HG03039 (cell line): ENCODE measurements around the gene ELFN1.

Experiments used
- ATAC-seq: cut with Tn5 transposase; IDR thresholded peaks from one replicate; pipeline ENCODE4 v1.9.1; 2021; ENCODE audit warnings: mild to moderate bottlenecking, moderate library complexity; ENCODE audit not compliant: unreplicated experiment

ELFN1 gene

DNA sequence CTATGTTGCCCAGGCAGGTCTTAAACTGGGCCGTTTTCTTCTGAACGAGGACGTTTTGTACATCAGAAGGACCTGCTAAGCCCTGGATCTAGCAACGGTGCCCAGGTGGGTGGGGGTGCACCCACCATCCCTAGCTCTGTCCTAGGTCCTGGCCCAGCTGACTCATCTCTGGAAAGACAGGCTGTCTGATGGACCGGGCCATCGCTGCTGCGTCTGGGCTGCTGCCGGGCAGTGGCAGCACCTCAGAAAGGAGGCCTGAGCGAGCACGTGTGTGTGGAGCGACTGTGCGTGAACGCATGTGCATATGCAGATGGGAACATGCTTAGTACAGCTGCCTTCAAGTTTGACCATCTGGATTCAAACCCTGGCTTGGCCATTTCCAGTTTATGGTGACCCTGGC, 7.3 kb upstream of the ELFN1 start:
- no peak for ATAC-seq

DNA sequence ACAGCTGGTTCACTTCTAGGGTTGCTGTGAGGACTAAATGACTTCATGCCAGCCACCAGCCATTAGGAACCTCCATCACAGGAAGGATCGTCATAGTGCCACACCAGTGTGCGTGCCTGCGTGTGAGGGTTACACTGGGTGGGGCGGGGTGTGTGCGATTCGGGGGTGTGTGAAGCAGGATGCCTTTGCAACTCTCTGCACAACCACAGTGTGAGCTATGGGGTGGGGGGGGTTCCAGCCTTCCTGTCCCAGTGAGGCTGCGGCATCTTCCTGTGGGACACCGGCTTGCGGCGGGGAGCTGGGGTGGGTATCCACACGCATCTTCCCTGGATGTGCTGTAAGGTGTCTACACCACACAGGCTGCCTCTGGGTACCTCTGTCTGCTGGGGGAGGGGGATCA, 6.9 kb upstream of the ELFN1 start:
- ATAC-seq: no peak

DNA sequence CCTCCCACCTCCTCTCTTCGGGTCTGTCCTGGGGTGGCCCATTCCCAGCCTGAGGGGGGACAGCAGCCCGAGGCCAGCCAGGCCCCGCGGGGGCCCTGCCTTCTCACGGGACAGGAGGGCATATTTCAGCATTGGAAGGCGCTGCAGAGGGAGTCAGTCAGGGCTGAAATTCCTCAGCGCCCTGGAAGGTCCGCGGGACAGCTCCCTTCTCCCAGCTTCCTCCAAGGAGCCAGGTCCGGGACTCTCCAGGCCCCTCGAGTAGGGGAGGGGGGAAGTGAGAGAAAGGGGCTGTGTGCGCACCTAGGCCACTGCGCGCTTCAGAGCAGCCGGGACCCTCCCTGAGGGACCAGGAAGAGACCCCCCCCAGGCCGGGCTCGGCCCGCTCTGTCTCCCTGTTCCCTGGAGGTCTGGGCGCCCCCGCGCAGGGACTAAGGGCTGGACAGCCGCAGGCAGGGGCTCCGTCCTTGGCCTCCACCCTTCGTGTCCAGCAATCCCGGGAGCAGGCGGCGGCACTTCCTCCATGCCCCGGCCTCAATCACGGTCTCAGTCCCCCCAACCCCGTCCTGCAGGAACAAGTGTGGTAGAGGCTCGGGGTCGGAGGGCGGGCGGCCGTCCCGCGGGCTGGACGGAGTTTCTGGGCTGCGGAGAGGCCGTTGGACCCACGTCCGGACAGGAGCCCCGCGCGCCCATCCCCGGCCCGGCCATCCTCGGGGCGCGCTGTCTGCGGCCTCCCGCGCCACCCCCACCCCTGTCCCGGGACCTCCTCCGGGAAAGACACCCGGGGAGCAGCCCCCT, 6.0 kb upstream of the ELFN1 start:
- ATAC-seq: no peak

DNA sequence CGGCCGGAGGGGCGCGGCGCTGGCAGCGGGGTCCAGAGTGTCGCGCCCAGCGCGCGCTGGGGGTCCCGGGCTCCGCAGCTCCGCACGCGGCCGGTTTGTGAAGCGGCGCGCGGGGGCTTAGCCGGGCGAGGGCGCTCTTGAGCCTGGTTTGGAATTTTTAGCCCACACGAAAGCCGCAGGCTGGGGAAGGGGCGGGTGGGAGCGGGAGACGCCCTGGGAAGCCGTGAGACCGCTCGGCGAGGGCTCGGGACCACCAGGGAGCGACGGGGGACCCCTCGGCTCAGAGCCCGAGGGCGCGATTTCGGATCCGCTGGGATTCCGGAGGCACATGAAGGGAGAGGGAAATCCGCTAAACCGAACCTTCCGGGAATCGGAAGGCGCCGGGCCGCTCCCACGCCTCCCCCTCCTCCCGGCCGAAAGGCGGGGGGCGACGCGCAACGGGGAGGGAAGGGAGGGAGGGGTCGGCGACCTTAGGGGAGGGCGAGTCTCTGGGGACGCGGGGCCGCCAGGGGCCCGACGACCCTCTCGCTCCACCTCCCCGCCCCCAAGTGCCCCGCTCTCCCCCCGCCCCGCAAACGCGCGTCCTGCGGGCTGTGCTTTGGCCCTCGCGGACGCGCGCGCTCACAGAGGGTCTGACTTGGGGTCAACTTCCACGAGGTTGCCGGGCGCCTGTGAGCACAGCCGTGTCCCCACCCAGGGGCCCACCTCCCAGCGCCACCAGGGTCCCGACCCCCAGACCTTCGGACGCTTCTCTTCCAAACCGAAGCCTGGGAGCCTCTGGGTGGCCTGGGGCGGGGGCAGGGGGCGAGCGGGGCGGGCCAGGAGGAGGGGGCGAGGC, 5.1 kb upstream of the ELFN1 start:
- no peak for ATAC-seq

DNA sequence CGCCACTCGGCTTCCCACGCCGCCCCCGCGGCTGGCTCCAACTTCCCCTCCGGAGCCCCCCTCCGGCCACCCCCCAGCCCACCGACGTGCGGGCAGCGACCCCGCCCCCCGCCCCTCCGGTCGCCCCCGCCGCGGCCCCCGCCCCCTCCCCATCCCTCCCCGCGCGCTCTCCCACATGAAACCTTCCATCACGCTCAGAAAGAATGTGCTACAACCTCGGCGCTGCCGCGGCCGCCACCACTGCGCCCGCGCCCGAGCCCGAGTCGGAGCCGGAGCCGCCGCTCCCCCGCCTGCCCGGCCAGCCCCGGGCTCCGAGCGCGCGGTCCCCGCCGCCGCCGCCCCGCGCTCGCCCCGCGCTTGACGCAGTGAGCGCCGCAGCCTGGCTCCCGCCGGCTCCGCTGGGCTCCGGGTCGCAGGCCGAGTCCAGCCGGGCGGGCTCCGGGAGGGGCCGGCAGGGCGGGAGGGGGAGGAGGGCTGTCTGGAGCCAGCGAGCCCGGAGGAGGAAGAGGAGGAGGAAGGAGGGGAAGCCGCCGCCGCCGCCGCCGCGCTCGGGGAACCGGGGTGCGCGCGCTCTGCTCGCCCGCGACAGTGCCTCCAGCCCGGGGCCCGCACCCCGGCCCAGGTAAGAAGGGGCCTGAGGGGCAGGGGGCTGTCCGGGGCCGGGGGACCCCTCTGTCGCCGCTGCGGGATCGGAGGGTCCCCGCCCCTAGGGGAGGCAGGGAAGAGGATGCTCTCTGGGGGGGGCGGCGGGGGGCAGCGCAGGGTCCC, 4.3 kb upstream of the ELFN1 start:
- no peak for ATAC-seq

DNA sequence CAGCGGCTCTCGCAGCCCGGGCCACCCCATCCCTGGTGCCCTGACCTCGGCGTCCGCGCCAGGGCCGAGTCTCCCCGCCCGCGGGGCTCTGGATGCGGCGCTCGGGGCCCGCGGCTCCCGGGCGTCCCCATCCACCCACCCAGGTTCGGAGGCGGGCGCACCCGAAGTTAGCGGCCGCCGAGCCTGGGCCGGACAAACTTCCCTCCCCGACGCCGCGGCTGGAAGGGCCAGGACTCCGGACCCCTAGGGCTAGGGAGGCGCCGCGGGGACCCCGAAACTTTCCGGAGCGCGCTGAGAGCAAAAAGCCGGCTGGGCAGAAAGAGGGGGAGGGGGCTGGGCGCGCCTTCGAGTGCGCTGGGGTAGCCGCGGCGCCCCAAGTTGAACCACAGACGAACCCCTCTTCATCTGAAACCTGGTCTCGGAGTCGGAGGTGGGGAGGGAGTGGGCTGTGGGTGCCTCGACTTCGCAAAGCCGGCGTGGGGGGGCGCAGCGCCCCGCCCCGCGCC, 3.7 kb upstream of the ELFN1 start:
- ATAC-seq: no peak

DNA sequence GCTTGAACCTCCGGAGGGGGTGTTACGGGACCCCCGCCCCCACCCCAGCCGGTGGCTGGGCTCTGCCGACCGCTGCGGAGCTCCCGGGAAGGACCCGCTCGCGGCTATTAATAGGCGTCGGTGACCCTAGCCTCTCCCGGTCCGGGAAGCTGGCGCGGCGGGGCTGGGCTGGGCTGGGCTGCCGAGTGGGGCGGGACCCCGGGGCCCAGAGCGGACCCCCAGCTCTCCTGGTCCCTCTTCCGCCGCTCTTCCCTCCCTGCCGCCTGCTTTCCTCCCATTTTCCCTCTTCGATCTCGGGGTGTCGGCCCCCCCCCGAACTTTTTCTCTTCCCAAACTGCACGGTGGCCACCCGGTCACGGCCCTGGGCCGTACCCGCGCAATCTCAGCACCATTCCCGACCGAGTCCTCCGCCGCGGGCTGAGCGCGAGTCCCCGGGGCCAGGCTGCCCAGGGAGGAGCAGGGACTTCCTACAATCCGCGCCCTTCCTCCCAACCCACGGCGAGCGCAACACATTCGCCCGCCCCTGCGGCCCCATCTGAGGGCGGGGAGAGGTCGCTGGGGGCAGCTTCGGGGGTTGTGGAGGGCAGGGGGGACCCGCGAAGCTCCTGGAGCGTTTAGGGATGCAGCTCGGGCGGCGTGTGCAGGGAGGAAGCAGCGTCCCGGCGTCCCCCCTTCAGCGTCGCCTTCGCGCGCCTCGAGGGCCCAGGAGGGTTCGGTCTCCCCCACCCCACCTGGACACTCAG, 3.1 kb upstream of the ELFN1 start:
- no peak for ATAC-seq

DNA sequence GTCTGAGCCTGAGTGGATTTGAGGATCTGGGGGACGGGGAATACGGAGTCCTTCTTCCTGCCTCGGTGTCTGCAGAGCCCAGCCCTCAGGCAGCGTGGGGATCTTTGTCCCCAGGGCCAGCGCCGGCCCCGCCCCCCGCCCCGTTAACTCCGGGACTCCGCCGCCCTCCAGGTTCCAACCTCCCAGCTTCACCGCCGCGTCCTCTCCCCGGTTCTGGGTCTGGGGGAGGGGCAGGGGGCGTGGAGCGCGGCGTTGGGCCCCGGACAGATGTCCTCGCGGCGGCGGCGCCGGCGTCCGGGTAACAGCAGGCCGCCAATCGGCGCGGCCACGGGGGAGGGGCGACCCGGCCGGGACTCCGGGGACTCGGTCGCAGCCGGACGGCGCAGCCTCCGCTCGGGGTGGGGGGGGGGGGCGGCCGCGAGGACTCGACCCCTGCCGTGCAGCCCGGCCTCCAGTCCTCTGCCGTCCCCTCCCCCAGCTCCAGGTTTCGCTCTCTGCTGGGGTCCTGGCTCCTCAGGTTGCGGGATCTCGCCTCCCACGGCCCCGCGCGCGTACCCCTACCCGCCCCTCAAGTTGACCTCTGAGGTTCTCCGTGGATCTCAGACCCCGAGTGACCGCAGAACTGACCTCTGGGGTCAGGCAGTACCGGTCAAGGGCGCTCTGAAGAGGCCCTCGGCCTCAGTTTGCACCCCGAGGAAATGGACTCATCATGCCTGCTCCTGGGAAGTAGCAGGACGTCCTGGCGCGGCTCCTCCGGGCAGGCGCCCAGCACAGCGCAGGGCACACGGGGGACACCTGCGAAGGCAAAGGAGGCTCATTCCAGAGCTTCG, 2.3 kb upstream of the ELFN1 start:
- ATAC-seq: no peak

DNA sequence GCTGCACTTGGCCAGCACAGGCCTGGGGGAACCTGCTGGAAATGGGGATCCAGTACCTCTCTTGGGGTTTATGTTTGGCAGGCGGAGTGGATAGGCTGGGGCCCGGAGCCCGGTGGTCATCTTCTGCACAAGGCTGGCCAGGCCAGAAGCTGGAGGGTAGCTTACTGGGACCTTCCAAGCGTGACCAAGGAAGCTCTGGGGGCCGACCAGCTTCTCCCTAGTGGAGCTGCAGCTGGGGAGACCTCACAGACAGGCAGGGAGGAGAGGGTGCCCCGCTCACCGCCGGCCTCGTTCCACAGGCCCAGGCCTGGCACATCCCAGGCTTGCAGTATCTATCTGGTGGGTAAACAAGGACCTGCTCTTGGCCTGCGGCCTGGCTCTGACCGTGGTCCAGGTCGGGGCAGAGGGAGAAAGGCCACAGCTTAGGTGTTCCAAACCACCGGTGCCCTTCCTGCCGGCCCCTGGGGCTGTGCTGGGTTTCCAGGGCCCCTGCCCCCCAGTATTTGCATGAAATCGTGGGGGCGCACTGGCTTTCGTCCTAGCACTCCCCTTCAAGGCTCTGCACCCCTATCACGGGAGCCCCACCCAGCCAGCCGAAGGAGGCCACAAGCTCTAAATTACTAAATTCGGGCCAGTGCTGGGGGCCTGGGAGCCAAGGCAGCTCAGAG, 1.5 kb upstream of the ELFN1 start:
- ATAC-seq: no peak

DNA sequence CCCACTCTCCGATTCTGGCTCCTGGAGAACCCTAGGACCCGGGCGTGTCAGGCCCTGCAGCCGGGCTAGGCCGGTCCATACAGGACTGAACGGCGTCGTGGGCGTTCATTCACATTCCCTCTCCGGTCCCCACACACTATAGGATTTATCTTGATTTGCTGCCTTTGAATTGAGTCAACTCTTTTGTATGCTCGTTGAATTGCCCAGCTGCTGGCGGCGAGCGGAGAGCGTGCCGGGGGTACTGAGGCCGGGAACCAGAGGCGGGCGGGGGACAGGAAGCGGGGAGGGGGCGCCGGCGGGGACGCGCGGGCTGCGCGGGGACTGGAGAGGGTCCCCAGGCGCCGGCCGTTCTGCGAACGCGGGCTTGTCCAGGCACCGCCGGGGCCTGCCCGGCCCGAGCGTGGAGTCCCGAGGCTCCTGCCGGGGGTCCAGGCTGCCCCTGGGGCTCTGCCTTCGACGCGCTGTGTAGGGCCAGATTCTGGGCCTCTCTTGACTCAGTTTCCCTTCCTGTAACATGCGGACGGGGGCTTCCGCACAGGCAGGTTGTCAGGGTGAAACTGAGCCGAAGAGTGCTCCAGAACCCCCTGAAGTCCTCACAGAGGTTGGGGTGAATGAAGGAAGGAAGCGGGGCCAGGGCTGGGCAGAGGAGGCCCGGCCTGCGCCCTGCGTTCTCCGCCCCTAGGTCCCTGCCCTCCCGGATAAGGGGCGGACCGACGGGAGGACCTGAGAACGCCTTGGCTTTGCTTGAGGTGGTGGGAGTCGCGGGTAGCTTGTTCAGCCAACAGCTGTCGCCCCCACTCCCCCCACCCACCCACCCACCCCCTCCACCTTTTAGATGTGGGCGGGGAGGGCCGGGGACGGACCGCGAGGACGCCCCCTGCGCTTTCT, 769 bp upstream of the ELFN1 start:
- no peak for ATAC-seq

DNA sequence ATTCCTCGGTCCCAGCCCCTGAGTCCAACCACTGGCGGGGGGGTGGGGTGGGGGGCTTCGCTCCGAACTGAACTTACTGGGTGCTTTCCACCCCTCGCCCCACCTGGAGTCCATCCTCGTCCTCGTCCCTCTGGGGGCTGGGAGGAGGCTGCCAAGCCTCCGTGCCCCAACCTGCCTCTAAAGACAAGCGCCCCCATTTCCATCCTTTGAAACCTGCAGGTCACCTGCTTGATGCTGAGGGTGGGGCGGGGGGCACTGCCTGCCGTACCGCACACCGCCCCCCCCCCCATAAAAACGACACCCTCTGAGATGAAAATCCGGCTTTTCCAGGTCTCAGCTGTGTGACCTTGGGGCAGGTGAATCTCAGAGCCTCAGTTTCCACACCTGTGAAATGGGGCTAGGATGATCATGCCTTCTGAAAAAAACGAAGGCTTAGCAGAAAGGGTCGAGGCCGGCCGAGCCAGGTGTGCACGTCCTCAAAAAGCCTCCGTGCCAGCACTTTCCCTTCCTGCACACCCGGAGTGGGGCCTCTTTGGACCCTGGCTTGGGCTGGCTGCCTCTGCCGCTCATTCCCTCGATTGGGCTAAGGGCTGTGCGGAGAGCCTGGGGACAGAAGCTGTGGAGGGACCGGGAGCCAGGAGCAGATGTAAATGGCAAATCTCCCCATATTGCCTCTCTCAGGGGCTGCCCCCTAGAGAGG, 967 bp downstream of the ELFN1 start:
- no peak for ATAC-seq

DNA sequence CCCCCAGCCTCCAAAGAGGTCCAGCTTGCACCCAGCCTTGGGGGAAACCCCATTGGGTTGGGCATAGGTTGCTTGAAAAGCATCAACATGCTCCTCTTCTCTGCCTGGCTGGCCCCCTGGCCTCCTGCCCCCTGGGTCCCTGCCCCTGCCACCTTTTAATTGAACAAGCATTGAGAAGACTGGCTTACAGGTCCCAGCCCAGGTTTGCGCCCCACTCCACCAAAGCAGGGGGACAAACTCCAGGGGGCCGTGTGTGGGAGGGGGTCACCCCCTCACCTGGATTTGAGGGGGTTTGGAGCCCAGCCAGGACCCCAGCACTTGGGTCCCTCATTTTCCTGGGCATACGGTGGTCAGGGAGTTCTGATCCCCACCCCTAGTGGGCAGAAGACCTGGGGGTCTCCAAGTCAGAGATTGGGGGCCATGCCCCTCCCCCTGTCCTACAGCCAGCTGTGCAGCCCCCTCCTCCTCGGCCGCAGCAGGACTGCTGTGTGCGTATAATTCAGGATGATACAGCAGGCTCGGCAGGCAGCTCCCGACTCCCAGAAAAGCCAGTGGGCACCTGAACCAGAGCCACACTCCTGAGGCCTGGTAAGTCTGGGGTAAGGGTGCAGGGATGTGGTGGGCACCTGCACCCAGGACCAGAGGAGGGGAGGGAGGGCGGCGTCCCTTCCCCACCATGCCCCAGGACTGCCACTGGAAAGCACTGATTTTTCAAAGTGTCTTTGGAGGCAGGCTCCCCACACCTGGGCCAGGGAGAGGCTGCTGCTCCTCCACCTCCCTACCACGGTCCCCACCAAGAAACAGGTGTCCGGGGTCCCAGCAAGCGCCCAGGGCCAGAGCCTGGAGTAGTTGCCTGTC, 1.7 kb downstream of the ELFN1 start:
- ATAC-seq: no peak

DNA sequence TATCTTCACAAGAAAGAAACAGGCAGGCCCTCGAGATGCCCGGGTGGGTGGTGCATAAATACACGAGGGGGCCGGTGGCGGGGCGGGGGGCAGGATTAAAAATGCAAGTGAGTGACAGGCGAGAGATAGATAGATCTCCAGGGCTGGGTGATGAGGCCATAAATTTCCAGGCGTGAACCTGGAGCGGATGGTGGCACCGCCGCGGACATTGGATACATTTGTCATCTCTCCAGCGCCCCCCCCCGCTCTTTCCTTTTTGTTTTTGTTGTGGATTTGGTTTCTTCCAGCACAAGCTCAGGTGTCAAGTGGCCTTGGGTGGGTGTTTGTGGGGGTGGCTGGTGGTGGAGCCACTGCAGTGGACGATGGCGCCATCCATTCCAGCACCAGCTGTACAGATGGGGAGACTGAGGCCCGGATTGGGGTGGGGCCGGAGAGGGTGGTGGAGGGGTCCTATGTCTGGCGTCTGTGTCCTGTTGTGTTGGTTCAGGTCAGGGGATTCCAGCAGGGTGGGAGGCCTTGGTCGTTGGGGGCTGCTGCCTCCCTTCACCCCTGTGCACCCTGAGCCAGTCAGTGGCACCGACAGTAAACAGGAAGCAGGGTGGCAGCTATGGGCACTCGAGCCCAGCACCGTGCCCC, 2.9 kb downstream of the ELFN1 start:
- no peak for ATAC-seq

DNA sequence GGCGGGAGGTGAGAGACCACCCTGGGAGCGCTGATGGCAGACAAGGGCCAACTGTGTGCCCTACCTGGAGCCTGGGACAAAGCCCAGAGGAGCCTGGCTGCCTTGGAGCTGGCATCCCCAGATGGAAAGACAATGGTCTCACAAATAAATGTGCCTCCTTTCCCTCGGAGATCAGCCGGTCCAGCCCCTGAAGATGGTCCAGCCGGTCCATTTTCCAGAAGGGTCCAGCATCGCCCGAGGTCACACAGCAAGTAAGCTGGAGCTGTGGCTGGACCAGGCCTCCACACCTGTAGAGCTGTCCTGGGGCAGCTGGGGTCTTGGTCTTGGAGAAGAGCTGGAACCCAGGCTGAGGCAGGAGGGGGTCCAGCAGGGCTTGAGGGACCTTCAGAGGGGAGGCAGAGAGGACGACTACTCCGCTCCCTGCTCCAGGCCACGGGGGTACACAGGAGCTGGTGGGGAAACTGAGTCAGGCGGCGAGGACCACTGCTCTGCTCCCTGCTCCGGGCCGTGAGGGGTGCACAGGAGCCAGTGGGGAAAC, 3.6 kb downstream of the ELFN1 start:
- no peak for ATAC-seq

DNA sequence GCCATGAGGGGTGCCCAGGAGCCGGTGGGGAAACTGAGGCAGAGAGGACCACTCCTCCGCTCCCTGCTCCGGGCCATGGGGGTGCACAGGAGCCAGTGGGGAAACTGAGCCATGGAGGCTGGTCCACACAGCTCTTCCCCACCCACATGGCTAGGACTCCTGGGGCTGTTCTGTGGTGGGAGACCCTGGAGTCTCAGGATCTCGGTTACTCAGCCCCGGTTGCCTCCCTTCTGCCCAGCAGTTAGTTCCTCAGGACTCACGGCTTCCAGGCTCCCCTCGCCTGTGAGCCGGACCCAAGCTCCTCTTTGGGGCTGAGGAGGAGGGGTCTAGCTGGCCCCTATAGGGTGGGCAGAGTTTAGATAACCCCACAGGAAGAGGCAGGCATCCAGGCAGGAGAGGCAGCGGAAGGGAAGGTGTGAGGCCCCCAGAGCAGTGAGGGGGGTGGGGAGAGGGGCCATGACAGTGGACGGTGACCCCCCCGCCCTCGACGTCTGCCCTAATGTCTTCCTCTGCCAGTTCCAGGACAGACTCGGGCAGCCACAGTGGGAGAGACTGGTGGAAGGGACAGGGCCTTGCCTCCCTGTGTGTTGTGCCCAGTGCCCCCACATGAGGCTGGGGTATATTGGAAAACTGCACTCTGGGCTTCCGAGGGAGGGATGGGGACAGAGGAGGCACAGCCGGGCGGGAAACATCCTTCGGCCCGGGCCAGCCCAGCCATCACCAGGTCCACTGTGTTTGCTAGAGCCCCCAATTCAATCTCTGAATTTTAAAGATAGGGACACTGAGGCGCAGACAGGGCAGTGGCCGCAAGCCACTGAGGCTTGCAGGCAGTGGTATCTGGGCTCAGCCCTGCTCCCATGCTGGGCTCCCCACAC, 4.3 kb downstream of the ELFN1 start:
- ATAC-seq: no peak
